Measurements from ENCODE around the gene RSF1. TPM values are rescaled to one million over a fixed set of nuclear protein-coding genes. Genes with fewer than 3 reads are reported as not detected.
A peak's percentile ranks its signal among the peaks of the same experiment; 100 is the strongest.

RSF1 gene
- total and polyA plus RNA-seq, 2 donors (not counting 1 experiment from before 2014, with no cell fraction given): 4.8 to 104 TPM

DNA sequence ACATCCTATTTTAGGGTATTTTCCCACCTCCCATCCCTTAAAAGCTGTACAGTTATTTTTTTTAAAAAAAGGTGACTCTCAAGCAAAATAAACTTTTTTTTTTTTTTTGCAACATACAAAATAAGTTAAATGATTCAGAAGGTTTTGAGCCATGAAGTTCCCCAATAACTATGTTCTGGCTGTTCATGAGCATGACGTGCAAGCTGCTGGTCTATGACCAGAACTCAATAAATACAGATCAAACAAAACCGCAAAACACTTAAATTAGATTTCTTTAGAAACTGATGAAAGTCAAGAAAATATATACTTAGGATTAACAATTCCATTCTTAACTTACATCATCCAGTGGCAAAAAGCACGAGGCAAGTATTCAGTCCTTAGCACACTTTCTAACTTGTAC, 158.9 kb downstream of the RSF1 start:
- H3K4me3 Mint-ChIP-seq: peak overlapping the region; percentile 56
- WGBS (ENCODE audit: insufficient coverage): 80% methylated on average over 1 of the region's 3 CpGs
- Histone ChIP-seq H3K27me3 (replicated peaks in 1 of 4; ENCODE audit: control extremely low read depth in 1 of 4, control insufficient read depth in 3 of 4, insufficient read depth in 4 of 4, low read length in 3 of 4) (no peaks in the 10 kb centered on the region), H4K20me1 (ENCODE audit: control insufficient read depth, insufficient read depth, low read length, poor library complexity, severe bottlenecking) (no peaks in the 10 kb centered on the region), H3K79me2 (ENCODE audit: control insufficient read depth, insufficient read depth, low read length) (no peaks in the 10 kb centered on the region), H3K4me2 (replicated peaks; ENCODE audit: low read depth, low read length, poor library complexity, severe bottlenecking) (peak overlapping the region; percentile 35), H3K9me3 (ENCODE audit: control extremely low read depth in 1 of 3, control insufficient read depth in 2 of 3, insufficient read depth in 1 of 3, low read length in 2 of 3) (no peaks in the 10 kb centered on the region), H3K27ac (ENCODE audit: low read length in 2 of 2) (no peak overlapping the region), H3K4me1 (ENCODE audit: control insufficient read depth in 2 of 2, insufficient read depth in 2 of 2, low read length in 2 of 2) (peaks cover 12 to 17% of the 10 kb centered on the region in 2 donors), H2AFZ (ENCODE audit: insufficient read depth, low read depth, low read length, poor library complexity, severe bottlenecking) (no peak overlapping the region), H3K4me3 (ENCODE audit: control extremely low read depth in 1 of 5, extremely low read depth in 1 of 5, insufficient read depth in 1 of 5, low read depth in 2 of 5, low read length in 4 of 5) (no peak overlapping the region), H3K36me3 (replicated peaks in 1 of 2; ENCODE audit: control extremely low read depth in 1 of 2, control insufficient read depth in 1 of 2, extremely low read depth in 1 of 2, insufficient read depth in 2 of 2, low read length in 1 of 2) (peaks cover 1 to 8% of the 10 kb centered on the region in 2 experiments), H3K9ac (ENCODE audit: low read length) (no peak overlapping the region)
- no peak for DNase-seq
- no peaks in the 10 kb centered on the region for H3K27me3 Mint-ChIP-seq
- no peak for ATAC-seq (ENCODE audit: low read depth)
- H3K4me1 Mint-ChIP-seq: peaks cover 30% of the 10 kb centered on the region
- CTCF ChIA-PET: interaction anchor here (0.6 kb wide), 1 partner anchor 1686 kb away, joined by 3 read pairs; no protein-coding TSS in a partner anchor
- TF ChIP-seq, protein P1, sequence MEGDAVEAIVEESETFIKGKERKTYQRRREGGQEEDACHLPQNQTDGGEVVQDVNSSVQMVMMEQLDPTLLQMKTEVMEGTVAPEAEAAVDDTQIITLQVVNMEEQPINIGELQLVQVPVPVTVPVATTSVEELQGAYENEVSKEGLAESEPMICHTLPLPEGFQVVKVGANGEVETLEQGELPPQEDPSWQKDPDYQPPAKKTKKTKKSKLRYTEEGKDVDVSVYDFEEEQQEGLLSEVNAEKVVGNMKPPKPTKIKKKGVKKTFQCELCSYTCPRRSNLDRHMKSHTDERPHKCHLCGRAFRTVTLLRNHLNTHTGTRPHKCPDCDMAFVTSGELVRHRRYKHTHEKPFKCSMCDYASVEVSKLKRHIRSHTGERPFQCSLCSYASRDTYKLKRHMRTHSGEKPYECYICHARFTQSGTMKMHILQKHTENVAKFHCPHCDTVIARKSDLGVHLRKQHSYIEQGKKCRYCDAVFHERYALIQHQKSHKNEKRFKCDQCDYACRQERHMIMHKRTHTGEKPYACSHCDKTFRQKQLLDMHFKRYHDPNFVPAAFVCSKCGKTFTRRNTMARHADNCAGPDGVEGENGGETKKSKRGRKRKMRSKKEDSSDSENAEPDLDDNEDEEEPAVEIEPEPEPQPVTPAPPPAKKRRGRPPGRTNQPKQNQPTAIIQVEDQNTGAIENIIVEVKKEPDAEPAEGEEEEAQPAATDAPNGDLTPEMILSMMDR (IDR thresholded peaks at IDR 0.05): no peak
- no peak for TF ChIP-seq EZH2 (IDR thresholded peaks at IDR 0.05; ENCODE audit: borderline replicate concordance, insufficient read depth, low read depth, low read length, poor library complexity, severe bottlenecking)
- intact Hi-C loops (cut with micrococcal nuclease): no loop called here
- no peaks in the 10 kb centered on the region for H3K9me3 Mint-ChIP-seq (ENCODE audit: insufficient read depth)
- POLR2A ChIA-PET: no interaction called here
- H3K27ac Mint-ChIP-seq: no peak overlapping the region

DNA sequence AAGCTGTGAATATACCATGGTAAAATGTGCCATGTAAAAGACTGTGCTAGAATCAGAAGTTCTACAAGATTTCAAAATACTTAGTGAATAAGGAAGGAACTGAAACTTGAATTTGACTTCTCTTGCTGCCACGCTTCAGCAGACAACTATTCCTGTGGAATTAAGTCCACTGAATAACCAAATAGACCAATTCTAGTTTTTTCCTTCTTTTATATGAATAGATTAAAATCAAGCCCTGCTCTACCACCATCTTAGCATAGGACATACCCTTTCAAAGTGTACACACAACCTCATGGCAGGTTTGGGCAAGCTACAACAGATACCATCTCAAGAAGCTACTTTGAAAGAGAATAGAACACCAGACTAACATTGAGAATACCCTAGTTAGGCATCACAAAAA, 159.6 kb downstream of the RSF1 start:
- POLR2A ChIA-PET: no interaction called here
- H3K27me3 ChIP-seq (replicated peaks in 1 of 4; ENCODE audit: control extremely low read depth in 1 of 4, control insufficient read depth in 3 of 4, insufficient read depth in 4 of 4, low read length in 3 of 4): no peaks in the 10 kb centered on the region
- peaks cover 12 to 17% of the 10 kb centered on the region in 2 donors for H3K4me1 ChIP-seq (ENCODE audit: control insufficient read depth in 2 of 2, insufficient read depth in 2 of 2, low read length in 2 of 2)
- H4K20me1 ChIP-seq (ENCODE audit: control insufficient read depth, insufficient read depth, low read length, poor library complexity, severe bottlenecking): no peaks in the 10 kb centered on the region
- Mint-ChIP-seq H3K4me1 (peaks cover 31% of the 10 kb centered on the region), H3K27me3 (no peaks in the 10 kb centered on the region), H3K4me3 (peak overlapping the region; percentile 56), H3K9me3 (ENCODE audit: insufficient read depth) (no peaks in the 10 kb centered on the region), H3K27ac (no peak overlapping the region)
- TF ChIP-seq, protein P1 (IDR thresholded peaks at IDR 0.05): no peak
- no peak for TF ChIP-seq EZH2 (IDR thresholded peaks at IDR 0.05; ENCODE audit: borderline replicate concordance, insufficient read depth, low read depth, low read length, poor library complexity, severe bottlenecking)
- H2AFZ ChIP-seq (ENCODE audit: insufficient read depth, low read depth, low read length, poor library complexity, severe bottlenecking): no peak overlapping the region
- no peaks in the 10 kb centered on the region for H3K9me3 ChIP-seq (ENCODE audit: control extremely low read depth in 1 of 3, control insufficient read depth in 2 of 3, insufficient read depth in 1 of 3, low read length in 2 of 3)
- H3K27ac ChIP-seq (ENCODE audit: low read length in 2 of 2): no peak overlapping the region
- no peaks in the 10 kb centered on the region for H3K79me2 ChIP-seq (ENCODE audit: control insufficient read depth, insufficient read depth, low read length)
- peak overlapping the region; percentile 6 for H3K9ac ChIP-seq (ENCODE audit: low read length)
- peak overlapping the region; percentile 35 for H3K4me2 ChIP-seq (replicated peaks; ENCODE audit: low read depth, low read length, poor library complexity, severe bottlenecking)
- ATAC-seq (ENCODE audit: low read depth): peak; percentile 47
- H3K4me3 ChIP-seq (ENCODE audit: control extremely low read depth in 1 of 5, extremely low read depth in 1 of 5, insufficient read depth in 1 of 5, low read depth in 2 of 5, low read length in 4 of 5): peak overlapping the region in 1 of 5 experiments; percentile 30
- WGBS (ENCODE audit: insufficient coverage): no CpG with 5 or more reads among the region's 1 CpG
- CTCF ChIA-PET: no interaction called here
- peaks cover 1 to 3% of the 10 kb centered on the region in 2 experiments for H3K36me3 ChIP-seq (replicated peaks in 1 of 2; ENCODE audit: control extremely low read depth in 1 of 2, control insufficient read depth in 1 of 2, extremely low read depth in 1 of 2, insufficient read depth in 2 of 2, low read length in 1 of 2)
- intact Hi-C loops (cut with micrococcal nuclease): no loop called here
- DNase-seq: peak; percentile 43

All from B cell (primary cell).